ENCODE data around the gene CCDC9.

GRCh38 chr19:47273313-47274070, 17.2 kb downstream of the CCDC9 start:
- no peak for TF ChIP-seq EZH2 (IDR thresholded peaks at IDR 0.05; ENCODE audit: borderline replicate concordance, low read length)
- no peak for TF ChIP-seq CTCF (IDR thresholded peaks at IDR 0.05; ENCODE audit: low read length)
